ENCODE data around the gene MRPL28.

- TF ChIP-seq CTCF (IDR thresholded peaks at IDR 0.05; ENCODE audit: low read depth, low read length, poor library complexity, severe bottlenecking) (no peak), EZH2phosphoT487 (IDR thresholded peaks at IDR 0.05; ENCODE audit: borderline replicate concordance, low read length) (no peak)
These were observed 50.1 kb downstream of the MRPL28 start for GRCh38 chr16:320206-320605.

Data from DOHH2 (cell line).